CD4-positive, alpha-beta T cell treated with Interleukin-15 for 1 hour (primary cell): ENCODE data around the gene TTK.

ENCODE experiments used
- DNase-seq: peaks from one replicate; pipeline ENCODE4 v3.0.0-alpha.2; 2020

TTK gene

DNA sequence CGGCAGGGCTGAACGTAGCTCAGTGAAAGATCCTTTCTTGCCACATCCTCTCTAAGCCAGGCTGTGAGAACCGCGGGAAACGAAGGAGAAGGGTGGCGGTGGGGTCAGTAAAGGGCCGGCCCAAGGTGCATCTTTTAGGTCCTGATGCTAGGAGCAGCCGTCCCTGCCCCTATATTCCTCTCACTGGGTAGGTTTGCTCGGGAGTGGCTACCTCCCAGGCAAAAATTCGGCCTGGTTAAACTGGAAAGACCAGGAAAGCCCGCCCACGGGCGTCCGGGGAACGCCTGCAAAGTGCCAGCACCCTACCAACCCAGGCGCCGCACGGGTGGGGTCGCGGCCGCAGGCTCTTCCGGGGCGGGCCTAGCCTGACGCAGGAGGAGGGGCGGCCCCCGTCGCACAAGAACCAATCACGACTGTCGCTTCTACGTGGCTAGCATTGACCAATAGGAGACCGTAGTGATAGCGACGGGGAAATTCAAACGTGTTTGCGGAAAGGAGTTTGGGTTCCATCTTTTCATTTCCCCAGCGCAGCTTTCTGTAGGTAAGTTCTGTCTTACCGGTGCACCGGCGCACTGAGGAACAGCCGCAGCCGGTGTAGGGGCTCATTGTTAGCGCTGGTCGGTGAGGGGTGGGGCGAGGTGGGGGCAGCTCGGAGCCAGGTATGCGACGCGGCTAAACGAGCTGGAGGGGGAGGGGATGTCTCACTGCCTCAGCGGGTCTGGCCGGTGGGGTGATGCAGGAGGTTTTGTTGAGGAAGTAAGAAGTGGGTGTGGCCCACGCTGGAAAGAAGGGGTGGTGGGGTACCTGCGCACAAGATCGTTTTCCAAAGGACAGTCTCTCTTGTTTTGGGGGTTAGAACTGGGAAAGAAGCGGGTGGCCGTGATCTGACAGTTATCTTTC, at the start of gene TTK:
TTK (plus strand) TSS at position 477 of the 900 bp plus-strand sequence. CDS start 1,195 bp downstream, outside the sequence.
- peak; percentile 94 for DNase-seq

DNA sequence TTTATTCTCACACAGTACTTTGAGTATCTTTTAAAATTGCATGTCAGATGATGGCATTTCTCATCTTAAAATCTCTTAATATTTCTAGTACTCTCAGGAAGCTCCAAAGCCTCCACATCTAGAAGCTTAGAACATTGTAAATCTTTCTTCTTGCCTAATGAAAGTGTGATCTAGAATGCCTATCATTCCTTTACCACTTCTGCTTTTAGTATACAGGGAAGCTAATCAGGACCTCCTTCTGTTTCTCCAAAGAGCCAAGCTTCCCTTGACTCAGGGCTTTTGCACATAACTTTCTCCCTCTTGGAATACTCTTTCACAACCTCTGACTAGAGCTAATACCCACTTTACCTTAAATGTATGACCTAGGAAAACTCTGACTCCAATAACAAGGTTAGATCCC, 49.6 kb upstream of the TTK start:
- no peak for DNase-seq

DNA sequence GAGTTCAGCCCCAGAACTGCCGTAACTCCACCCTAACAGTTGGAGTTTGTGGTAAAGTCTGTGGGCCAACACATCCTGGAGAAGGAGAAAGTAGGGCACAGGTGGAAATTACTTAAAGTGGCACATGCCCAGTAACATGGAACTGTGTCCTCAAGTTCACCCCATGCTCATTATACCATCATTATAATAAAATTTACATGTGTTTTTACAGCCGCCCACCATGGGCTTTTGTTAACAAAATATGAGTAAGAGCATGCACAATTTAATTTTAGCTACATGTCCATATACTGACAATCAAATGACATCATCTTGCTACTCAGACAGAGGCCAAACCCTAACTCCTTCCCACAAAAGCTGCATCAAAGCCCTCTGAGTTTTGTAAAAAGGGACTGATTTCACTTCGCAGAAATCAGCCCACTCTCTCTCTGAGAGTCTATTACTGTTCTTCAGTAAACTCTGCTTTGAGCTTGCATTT, 39.8 kb upstream of the TTK start:
- no peak for DNase-seq

DNA sequence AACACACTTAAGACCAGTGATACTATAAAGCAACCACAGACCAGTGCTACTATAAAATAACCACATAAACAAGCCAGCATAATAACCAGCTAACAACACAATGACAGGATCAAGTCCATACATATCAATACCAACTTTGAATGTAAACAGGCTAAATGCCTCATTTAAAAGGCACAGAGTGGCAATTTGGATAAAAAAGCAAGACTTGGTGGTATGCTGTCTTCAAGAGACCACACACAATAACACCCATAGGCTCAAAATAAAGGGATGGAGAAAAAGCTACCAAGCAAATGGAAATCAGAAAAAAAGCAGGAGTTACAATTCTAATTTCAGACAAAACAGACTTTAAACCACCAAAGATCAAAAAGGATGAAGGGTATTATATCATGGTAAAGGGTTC, 37.3 kb upstream of the TTK start:
- DNase-seq = no peak

DNA sequence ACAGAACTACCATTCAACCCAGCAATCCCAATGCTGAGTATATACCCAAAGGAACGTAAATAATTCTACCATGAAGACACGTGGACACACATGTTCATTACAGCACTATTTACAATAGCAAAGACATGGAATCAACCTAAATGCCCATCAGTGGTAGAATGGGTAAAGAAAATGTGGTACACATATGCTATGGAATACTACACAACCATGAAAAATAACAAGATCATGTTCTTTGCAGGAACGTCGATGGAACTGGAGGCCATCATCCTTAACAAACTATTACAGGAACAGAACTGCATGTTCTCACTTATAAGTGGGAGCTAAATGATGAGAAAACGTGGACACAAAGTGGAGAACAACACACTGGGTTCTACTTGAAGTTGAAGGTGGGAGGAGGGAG, 34.7 kb upstream of the TTK start:
- no peak for DNase-seq

DNA sequence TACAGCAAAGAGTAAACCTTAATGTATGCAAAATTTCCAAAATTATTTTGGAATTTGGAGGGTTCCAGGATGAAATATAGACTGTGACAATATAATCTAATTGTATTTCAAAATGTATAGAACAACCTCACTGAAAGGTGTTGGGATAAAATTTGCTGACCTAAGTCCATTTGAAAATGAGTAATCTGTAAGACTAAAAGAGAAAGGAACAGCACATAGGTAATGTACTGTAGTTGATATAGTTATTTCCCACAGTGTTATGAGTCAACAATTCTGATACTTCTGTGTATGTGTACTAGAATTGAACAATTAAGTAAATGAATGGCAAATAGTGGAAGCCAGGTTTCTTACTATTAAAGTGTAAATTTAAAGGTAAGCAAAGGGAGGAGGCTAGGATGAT, 33.3 kb upstream of the TTK start:
- no peak for DNase-seq

DNA sequence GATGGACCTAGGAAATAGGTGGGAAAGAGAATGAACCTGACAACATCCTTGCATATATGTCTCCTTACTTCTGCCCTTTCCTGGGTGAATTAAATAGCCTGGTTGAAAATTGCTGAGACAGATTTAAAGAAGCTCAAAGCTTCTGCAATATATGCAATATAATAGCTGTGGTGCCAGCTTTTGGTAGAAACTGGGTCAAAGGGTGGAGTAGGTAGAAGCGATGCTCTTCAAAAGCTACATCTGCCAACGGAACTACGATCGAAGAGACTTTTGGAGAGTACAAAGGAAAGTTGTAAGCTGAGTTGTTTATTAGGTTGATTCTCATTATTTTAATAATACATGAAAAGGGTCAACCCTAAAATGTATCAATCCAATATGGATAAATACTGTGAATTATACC, 22.8 kb upstream of the TTK start:
- DNase-seq = no peak

DNA sequence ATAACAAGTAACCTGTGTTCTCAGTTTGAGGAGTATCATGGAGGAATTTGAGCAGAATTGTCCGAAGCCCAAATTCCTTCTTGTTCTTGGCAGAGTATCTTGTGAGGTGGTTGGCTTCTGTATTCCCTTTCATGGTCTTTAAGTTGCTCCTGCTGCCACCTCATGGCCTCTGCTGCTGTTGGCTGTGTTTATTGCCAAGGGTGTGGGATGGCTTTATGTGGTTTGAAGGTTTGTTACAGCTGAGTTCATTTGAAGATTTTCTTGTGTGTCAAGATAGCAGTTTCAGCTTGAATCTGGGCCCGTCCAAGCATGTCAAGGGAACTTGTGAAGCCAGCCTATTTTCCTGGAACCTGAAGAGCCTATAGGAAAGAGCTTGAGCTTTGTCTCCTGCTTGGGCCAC, 20.2 kb upstream of the TTK start:
- no peak for DNase-seq

DNA sequence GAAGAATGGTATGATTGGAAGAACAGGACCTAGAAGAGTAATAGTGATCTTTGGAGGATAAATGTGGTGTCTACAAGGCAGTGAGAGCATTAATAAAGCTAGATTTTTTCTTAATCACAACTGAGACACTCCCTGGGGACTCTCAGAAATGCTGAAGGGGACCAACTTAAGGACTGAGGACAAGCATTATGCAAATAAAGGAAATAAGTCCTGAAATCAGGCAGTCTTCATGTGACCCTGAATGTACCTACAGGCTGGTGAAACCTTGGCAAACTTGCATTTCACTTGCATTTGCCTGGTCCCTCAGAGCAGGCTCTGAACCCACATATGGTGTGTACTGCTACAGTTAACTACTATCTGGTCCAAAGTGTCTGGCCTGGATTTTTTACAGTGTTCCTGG, 19.3 kb upstream of the TTK start:
- DNase-seq = no peak

DNA sequence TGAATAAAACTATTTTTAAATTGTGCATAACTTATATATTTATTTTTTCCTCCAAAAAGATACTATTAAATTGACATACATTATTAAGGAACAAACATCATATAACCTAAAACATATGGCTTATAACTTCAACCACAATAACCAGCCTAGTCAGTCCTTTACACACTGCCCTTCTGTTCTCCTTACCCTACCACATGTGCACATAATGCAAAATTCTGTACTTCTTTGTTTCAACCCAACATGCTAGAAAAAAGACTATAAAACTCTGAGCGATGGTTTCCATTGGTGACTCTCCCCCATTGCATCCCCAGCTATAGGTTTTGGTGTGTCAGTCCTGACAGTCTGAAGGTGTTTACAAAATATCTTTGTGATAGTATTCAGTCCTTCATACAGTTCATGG, 14.8 kb upstream of the TTK start:
- no peak for DNase-seq

DNA sequence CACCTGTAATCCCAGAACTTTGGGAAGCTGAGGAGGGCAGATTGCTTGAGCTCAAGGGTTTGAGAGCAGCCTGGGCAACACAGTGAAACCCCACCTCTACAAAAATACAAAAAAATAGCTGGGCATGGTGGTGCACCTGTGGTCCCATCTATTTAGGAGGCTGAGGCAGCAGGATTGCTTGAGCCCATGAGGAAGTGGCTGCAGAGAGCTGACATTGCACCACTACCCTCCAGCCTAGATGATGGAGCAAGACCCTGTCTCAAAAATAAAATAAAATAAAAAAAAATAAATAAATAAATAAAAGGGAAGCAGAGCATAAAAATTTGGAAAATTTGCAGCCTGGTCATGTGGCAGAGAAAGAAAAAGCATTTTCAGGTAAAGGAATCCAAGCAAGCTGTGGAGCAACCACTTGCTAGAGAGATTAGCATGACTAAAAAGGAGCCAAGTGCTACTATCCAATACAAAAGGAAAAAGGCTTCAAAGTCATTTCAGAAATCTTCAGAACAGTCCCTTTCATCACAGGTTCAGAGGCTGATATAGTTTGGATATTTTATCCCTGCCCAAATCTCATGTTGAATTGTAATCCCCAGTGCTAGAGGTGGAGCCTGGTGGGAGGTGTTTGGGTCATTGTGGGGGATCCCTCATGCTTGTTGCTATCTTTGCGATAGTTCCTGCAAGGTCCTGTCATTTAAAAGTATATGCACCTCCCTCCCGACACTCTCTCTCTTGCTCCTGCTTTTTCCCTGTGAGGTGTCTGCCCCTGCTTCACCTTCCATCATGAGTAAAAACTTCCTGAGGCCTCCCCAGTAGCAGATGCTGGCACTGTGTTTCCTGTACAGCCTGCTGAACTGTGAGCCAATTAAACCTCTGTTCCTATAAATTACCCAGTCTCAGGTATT, 11.2 kb upstream of the TTK start:
- DNase-seq = no peak

DNA sequence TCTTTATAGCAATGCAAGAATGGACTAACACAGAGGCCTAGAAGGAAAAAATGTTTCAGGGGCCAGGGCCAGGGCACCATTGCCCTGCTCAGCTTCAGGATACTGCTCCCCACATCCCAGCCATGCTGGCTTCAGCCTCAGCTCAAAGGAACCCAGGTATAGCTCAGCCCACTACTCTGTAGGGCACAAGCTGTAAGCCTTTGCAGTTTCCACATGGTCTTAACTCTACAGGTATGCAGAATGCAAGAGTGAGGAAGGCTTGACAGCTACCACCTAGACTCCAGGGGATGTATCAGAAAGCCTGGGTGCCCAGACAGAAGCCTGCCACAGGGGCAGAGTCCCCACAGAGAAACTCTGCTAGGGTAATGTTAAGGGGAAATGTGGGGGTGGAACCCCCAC, 10.5 kb upstream of the TTK start:
- DNase-seq = no peak

DNA sequence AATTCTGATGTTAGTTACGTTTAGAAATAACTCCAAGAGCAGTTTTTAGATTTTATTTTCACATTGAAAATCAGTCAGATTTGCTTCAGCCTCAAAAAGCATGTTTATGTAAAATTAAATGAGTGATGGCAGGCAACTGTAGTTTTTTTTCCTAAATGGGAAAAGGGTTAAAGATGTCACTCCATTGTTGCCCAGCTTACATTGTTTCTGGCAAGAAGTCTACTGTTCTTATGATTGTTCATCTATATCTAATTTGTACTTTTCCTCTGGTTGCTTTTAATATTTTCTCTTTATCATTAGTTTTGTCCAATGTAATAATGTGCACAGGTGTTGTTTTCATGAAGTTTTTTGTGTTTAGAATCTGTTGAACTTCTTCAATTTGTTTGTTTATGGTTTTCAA, 6.7 kb upstream of the TTK start:
- DNase-seq = no peak

DNA sequence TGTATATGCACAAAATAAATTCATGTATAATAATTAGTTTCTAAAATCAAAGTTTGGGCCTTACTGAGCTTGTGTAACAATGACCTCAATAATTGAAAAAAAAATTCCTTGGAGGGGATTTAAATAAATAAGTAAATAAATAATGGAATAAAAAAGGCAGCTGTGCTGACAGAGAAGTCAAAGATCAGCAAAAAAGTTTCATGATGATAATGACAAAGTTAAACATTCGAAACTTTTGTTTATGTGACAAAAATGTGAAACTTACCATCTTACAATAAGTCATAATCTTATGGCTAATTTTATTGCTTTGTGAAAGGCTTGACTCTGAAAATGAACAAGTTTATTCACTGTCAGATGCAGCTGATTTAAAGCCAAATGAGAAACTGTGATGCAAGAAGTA, 3.1 kb upstream of the TTK start:
- DNase-seq = no peak

DNA sequence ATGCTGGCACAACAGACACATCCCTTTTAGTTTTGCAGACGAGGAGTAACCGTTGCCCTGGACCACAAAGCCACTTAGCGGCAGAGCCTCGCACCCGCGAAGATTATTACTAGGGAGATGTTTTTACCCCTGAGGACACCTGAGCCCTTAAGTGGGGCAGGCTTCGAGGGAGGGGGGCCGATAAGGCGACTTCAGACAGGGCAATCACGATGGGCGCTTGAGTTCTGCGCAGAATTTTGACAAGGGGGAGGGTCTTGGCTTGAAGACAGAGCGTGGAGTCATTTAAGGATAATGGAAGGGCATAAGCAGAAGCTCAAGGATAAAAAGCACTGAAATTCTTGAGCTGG, 650 bp upstream of the TTK start:
- DNase-seq = peak; percentile 37

DNA sequence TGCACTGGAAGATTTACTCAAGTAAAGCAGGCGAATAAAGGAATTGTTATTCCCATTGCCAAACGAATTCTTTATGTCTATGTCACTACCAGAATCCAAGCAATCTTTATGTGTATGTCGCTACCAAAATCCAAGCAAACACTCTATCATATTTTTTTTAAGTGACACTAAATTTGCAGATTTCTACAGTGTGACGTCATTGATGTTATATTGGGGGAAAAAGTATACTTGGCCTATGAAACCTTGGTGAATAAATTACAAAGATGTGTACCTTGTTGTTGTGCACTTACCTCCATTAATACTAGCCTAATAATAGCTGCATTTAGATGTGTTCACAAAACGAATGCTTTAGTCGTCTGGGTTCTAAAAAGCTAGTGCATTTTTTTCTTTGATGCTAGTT, 957 bp downstream of the TTK start:
- no peak for DNase-seq

DNA sequence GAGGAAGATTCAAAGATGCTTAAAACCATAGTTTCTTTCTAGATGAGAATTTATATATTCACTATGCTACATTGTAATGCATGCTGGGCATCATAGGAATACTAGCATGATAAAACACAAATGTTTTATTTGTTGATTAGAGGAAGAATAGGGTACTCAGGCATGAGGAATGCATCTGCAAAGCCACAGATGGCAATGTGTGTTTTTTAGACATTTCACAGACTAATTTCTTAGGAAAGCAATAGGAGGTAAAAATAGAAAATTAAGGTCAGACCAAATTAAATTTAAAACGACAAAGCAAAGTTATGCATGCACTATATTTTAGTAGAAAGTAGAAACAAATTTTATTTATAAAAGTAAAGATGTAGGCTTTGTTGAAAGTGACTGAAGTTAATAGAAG, 2.1 kb downstream of the TTK start:
- DNase-seq = no peak

DNA sequence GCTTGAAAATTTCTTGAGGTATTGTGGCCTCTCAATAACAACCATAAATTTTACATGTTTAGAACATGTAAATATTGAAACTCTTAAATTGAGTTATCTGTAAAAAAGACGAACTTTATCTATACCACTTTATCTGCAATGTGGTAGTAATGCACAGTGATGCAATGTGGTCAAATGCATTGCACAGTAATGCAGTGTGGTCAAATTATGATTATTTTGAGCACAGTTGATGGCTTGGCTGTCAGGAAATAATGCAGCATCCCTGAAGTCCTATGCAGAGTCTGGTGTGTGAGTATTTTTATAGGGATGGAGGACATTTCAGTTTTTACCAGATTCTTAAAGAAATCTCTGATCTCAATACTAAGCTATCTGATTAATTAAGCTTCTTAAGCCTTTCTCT, 5.1 kb downstream of the TTK start:
- no peak for DNase-seq

DNA sequence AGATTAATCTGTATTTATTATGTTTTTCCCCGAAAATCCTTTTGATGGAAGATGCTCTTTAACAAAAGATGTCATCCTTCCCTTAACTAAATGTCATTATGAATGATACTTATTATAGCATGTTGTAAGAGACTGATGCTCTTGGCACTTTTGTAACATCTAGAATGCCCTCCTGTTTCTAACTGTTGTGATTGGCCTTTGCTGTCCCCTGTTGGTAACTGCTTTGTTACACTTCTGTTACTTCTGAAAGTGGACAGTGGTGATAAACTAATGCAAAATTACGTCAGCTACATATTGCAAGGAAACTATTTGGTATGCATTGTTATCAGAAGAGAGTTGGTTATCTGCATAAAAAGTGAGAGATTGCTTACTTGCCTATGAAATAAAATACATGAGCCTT, 5.8 kb downstream of the TTK start:
- DNase-seq = no peak

DNA sequence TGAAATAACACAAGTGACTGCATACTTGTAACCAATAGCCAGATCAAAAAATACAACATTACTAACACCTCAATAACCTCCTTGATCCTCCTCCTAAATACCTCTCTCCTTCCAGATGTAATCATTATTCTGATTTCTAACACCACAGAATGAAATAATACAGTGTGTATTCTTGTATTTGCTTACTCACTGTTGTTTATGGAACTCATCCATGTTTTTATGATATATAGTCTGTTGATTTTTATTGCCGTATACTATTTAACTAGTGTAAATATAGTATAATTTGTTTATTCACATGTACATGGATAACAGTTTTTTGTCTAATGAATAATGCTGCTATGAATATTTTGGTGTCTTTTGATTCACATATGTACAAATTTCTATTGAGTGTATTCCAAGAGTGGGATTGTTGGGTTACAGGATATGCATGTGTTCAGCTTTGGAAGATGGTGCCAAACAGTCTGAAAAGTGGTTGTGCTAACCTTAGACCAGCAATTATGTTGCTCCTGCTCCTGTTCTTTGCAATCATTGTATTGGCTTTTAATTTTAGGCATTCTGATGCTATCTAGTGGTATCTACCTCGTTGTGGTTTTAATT, 11.5 kb downstream of the TTK start:
- no peak for DNase-seq

DNA sequence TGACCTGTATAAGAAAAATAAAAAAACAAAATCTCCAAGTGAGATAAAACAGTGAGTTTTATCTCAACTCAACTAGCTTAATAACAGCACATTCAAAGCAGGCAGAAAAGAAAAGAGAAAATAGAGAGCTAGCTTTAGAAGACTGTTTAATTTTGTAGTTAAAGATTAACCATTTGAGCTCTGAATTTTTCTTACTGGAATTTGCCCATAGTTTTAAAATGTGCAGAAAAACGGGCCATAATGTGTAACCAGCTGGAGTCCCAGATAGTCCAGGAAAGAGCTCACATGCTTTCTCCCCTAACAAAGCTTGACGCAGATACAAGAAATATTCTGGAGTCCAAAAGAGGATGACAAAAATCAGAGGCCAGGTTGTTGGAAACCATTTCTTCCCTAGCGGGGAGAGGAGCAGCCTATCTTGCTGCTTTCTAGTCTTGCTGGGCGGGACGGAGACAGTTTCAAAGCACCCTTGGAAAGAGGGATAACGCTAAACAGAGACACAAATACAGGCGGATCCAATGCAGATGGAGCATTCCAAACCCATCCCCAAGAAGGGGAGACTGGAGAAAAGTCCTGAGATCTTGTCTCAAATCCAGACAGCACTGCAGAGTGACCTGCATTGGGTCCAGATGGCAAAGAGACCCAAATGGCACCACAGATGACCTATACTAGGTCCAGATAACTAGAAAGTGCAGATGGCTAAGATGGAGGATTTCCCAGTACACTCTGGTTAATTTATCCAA, 16.1 kb downstream of the TTK start:
- DNase-seq = no peak

DNA sequence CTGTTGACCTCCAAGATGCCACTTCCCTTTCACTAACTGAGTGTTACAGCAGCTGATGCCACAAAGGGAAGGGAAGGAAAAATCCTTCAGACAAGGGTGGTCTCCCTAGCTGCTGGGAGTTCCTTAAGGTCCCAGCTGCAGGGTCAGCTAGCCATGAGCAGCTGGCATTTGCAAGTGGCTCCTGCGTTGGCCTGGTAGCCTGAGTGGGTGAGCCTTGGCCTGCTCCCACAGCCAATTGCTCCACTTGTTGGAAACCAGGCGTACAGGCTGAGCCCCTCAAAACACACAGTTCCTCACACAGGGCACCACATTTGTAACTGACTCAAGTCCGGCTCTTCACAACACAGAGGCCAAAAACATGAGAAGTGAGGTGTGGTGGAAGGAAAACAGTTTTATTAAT, 16.7 kb downstream of the TTK start:
- DNase-seq = no peak

DNA sequence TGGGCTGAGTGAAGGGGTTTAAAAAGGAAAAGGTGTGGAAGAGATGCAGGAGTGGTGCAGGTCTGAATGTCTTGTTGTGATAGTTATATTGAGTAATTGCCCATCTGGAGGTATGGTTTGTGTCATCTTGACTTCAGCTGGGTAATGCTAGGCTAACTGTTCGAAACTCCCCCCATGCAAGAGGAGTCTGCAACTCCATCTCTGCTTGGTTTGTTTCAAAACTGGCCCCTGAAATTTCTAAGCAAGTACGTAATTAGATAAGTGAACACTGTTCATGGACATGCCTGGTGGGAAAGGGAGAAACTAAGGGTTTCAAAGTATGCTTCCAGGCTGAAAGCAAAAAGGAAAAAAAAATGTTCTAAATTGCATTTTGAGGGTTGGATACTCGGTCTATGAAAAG, 17.1 kb downstream of the TTK start:
- DNase-seq = no peak
